HT-29 (cell line): ENCODE measurements around the gene MBD3. TPM values are rescaled to one million over a fixed set of nuclear protein-coding genes. Genes with fewer than 3 reads are reported as not detected.
A peak's percentile ranks its signal among the peaks of the same experiment; 100 is the strongest.

Experiments used
- DNase-seq: peaks from one replicate; pipeline ENCODE4 v3.0.0-alpha.2; 2015; ENCODE audit warnings: low spot score
- total RNA-seq: library from RNA; depleted of rRNA; stranded (reverse); fragments of >200 nt; shearing (Covaris generic); gene quantifications from 2 replicates; pipeline ENCODE4 v1.2.3, GENCODE V29; 2014

Gene MBD3
- total RNA-seq, 1 experiment from 2014 or later = 202 TPM

- DNase-seq = no peak
Observed at GRCh38 chr19:1599460-1599846, 6.8 kb upstream of the MBD3 start.

- no peak for DNase-seq
Observed at GRCh38 chr19:1598777-1599459, 6.3 kb upstream of the MBD3 start.

GRCh38 chr19:1593501-1593772, 772 bp upstream of the MBD3 start:
- no peak for DNase-seq

GRCh38 chr19:1592024-1592754, 476 bp downstream of the MBD3 start:
- peak; percentile 75 for DNase-seq

GRCh38 chr19:1591421-1592023, 1.1 kb downstream of the MBD3 start:
- DNase-seq = no peak

GRCh38 chr19:1590641-1591397, 1.8 kb downstream of the MBD3 start:
- DNase-seq = peak; percentile 17

- DNase-seq = no peak
Observed at GRCh38 chr19:1587872-1588271, 4.8 kb downstream of the MBD3 start.

GRCh38 chr19:1585243-1585580, 7.5 kb downstream of the MBD3 start:
- no peak for DNase-seq

- DNase-seq = no peak
Observed at GRCh38 chr19:1584500-1585242, 8.0 kb downstream of the MBD3 start.

- DNase-seq = no peak
Observed at GRCh38 chr19:1582201-1582600, 10.5 kb downstream of the MBD3 start.

- no peak for DNase-seq
Observed at GRCh38 chr19:1580957-1581356, 11.7 kb downstream of the MBD3 start.

- DNase-seq = no peak
Observed at GRCh38 chr19:1580382-1580781, 12.3 kb downstream of the MBD3 start.

GRCh38 chr19:1579222-1579621, 13.4 kb downstream of the MBD3 start:
- no peak for DNase-seq

- no peak for DNase-seq
Observed at GRCh38 chr19:1577929-1578618, 14.6 kb downstream of the MBD3 start.

GRCh38 chr19:1577090-1577928, 15.4 kb downstream of the MBD3 start:
- DNase-seq = no peak

GRCh38 chr19:1576242-1577089, 16.2 kb downstream of the MBD3 start:
- DNase-seq = no peak

- DNase-seq = no peak
Observed at GRCh38 chr19:1575323-1576241, 17.1 kb downstream of the MBD3 start.
